HG02642 (cell line): ENCODE results near the gene EEF2.
"Not testable (repeated sequence)": the region's sequence is repeated elsewhere in the genome, so short reads cannot be mapped to it uniquely, and the experiment has no call there.

ENCODE experiments used
- ATAC-seq: cut with Tn5 transposase; IDR thresholded peaks from one replicate; pipeline ENCODE4 v1.9.1; 2021; ENCODE audit warnings: mild to moderate bottlenecking; ENCODE audit not compliant: unreplicated experiment, poor library complexity

The EEF2 gene

DNA sequence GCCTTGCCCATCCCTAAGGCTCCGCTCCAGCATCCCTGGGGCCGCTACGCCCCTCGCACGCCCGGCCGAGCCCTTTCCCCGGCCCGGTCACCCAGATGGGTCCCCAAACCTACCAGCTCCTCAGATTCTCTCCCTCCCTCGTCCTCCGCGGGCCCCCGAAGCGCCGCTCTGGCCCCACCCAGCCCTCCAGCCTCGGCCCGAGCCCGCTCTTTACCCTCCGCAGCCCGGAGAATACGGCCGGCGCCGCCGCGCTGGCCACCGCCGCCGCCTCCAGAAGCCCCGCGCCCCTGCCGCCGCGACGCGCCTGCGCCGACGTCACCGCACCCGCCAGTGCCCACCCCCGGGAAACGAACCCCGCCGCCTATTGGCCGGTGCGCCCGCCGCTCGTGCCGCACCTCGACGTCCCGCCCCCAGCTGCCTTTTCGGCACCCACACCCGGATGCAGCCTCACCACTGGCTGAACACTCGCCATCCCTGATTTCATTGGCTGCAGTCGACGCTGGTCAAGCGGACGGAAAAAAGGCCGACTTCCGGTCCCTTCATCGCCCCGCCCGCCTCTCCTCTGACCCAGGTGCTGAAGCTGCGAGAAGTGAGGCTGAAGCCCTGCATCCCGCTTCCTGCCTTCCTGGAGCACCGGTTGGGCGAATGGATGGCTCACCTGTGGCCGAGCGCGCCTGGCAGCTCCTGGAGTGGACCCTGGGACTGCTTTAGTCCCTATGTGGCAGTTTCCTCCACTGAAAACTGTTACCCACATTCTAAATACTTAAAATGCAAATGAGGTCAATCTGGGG is 14.3 kb downstream of the EEF2 start, which contains the start of gene DAPK3:
DAPK3 (minus strand) TSS at position 292 of the 791 bp plus-strand sequence. CDS start 1,364 bp downstream, outside the sequence.
- peak; percentile 96 for ATAC-seq

DNA sequence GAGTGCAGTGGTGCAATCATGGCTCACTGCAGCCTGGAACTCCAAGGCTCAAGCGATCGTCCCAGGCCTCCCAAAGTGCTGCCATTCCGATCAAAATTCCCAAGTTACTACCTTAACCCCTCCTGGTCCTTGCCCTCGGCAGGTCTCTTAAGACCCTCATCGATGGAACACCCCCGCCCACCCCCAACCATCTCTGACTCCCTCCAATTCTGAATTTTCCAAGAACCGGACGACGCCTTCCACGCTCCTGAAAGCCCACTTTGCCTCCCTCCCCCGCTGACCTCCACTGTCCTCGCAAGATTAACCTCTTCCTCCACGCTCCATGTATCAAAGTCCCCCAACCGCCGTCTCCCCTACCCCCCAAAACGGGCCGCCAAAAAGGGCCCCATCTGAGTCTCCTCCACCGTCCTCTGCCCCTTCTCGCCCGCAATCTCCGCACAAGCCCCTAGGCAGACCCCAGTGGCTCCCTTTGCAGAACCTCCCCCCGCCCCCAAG is 14.9 kb downstream of the EEF2 start:
- no peak for ATAC-seq

DNA sequence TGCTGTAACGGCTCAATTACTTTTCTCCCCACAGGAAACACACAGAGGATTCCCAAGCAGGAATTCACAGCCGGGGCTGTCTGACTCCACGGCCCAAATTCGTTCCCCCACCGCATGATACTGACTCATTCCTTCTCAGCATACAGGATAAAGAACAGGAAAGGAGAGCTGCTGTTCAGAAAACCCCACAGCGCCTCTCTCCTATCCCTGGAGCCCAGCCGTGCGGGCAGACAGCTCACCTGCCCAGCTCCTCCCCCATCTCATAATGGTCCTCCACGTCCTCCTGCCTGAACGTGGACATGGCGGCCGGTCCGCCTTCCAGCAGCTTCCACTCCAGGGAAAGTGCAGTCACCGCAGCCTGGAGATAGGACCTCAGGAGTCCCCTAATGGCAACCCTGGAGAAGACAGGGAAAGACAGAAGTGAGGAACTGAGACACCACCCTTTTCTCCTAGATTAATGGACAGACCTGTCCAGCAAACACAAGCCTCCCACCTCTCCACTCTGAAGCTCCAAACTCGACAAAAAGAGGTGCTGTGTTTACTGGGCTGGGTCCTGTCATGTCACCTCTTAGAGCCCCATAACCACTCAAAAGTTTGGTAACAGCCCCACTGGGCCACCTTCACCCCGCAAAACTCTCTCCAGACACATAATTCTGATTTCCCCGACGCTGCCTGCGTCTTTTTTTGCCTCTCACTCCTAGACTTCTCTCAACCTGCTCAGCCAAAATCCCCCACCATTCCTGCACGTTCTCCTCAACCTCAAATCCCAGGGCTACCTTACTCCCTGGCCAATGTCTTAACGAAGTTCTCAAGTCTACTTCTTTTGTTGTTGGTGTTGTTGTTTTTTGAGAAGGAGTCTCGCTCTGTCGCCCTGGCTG is 15.6 kb downstream of the EEF2 start:
- ATAC-seq, result no peak

DNA sequence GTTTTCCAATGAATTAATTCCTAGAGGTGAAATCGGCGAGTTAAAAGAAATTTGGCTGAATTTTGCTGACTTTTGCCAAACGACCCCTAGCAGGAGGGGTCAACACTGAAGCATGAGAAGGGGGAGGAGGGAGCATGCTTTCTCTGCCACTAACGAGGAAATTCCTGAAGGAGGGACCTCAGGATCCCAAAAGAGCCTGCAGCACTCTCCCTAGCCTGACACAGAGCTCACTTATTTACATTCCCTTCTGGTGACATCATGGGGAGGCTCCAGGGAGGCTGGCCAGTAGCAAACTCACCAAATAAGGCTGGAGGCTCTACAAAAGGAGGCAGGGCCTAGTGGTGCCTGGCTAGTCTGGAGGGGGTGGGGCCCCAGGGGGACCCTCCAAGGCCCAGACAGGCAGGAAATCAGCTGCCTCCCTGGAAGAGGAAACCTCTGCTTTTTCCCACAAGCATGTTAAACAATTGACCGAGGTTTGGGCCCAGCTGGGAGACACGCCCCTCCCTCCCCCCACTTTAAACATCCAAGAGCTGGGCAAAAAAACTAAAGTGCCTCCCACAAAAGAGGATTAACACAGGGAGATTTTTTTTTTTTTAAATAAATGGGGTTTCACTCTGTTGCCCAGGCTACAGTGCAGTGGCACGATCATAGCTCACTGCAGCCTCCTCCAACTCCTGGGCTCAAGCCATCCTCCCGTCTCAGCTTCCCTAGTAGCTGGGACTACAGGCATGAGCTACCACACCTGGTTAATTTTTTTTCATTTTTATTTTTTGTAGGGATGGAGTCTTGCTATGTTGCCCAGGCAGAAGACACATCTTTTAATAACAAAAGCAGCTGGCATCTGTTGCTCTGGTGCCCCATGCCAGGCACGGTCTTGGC is 16.5 kb downstream of the EEF2 start:
- no peak for ATAC-seq

DNA sequence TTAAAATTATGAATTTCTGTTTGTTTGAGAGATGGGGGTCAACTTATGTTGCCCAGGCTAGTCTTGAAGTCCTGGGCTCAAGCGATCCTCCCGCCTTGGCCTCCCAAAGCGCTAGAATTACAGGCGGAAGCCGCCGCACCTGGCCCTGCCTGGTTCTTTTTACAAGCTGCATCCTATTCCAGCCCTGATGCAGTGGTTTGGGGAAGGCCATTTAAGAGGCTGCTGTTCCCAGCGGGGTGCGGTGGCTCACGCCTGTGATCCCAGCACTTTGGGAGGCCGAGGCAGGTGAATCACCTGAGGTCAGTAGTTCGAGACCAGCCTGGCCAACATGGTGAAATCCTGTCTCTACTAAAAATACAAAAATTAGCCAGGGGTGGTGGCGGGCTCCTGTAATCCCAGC is 17.3 kb downstream of the EEF2 start:
- ATAC-seq, result not testable (repeated sequence)

DNA sequence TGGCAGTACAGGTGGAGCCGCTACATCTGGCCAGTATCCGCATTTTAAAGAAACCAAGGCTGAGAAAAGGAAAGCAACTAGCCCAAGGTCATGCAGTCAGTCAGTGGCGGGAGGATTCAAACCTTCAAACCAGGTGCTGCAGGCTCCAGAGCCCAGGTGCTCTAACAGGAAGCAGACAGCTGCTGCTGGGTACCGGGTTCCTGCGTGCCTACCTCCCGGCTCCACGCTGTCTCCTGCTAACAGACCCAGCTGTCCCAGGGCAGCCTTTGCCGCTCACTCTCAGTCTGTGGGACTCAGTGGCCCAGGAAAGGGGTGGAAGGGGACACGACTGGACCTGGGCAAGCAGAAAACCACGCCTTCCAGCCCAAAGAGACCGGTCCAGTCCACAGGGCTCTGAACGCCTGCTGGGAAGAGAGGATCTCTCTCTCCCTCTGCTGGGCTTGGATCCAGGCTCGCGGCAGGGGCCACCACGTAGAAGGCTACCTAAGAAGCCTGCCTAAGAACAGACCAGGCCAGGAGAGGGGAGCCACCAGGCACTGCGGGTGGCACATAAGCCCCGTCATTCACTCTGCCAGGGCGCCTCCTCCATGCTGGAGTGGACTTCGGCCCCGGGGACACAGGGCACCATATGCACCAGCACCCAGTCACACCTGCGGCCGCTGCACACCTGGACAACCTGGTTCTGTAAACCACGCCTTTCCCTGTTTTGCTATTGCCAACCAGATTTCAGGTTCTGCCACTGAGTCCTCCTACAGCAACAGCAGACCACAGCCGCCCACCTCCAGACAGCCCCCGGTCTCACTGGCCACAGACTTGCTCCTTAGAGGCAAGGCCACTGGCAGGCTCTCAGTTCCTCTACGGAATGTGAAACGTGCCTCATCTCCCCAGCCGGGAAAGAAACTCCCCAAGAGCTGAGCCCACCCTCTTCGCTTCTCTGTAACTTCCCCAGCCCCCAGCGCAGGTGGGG is 18.9 kb downstream of the EEF2 start:
- no peak for ATAC-seq

DNA sequence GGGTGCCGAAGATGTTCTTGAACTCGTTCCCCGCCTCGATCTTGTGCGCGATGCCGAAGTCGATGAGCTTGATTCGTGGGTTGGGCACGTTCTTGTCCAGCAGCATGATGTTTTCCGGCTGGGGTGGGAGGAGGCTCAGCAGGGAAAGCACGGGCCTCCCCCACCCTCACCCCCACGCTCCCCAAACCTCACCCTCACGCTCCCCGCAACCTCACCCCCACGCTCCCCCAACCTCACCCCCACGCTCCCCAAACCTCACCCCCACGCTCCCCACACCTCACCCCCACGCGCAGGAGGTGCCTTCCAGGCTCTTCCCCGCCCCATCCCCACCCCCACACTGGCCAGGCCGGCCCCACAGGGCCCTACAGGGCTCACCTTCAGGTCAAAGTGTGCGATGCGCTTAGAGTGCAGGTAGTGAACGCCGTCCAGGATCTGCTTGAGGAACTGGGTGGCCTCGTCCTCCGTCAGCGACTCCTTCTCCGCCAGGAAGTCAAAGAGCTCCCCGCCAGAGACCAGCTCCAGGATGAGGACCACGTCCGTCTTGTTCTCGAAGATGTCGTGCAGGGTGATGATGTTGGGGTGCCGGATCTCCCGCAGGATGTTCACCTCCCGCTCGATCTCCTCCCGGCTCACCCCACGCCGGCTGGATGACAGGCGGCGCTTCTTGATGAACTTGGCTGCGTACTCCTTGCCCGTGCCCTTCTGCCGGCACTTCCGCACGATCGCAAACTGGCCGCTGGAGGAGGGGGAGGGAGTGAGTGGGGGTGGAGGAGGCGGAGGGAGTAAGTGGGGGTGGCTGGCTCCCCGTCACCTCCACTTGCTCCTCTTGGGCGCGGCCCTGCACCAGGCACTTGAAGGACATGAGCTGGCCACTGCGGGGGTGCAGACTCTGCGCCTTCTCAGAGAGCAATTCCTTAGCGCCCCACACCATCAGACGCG is 20.7 kb downstream of the EEF2 start:
- ATAC-seq, result no peak

DNA sequence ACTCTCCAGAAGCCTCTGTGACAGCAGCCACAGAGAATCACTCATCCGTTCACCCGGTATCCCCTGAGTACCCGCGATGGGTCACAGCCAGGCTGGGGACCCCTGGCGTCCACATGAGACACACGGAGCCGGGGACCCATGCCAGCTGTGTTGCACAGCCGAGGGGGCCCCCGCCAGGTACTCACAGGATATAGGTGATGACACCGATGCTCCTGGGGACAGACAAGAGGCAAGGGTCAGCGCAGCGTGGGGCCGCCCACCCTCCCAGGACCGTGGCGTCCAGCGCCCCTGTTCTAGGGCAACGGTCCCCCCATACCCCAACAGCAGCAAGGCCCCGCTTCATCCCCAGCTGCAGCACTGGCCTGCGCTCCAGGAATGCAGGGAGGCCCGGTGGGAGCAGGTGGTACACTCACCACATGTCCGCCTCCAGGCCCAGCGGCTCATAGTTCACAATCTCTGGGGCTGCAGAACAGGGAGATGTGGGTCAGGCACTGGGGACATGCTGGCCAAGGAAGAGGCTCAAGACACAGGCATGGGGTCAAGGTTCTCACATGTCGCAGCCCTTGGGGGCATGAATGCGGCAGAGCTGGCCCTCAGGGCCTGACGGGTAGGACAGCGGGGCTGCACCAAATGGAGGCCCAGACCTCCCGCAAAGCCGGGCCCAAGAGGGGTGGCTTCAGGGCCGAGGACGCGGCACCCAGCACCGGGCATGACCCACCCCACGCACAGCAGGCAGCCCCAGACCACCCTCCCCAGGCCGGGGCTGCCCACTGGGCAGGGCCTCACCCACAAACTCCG is 21.6 kb downstream of the EEF2 start:
- no peak for ATAC-seq

DNA sequence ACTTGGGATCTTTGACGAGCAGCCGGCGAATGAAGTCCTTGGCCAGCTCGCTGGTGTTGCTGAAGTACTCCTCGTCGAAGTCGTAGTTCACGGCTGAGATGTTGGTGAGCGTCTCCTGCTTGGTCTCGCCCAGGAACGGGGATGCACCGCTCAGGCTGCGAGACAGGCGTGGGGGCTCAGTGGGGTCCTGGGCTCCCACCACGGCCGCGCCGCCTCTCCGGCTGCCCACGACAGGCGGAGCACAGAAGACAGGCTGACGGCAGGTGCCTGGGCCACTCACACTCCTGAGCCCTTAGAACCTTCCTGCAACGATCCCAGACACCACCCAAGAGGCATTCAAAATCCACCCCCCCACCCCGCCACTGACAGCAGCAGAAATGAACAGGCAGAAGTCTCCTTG is 24.3 kb downstream of the EEF2 start:
- ATAC-seq, result no peak

DNA sequence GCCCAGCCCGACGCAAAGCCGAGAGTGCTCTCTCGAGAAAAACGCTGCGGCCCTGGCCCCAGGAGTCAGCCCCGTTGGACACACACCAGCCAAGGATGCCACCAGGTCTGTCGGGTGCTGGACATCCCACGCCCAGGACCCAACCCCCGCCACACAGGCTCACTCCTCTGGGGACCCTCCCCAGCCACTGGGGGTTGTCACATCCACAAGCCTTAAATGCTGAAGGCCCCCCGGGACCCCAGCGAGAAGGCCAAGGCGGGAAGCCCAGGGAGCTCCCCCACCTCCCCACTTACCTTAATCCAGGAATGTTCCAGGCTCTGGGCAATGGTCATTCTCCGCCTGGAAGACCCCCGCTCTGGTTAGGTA is 25.5 kb downstream of the EEF2 start:
- no peak for ATAC-seq

DNA sequence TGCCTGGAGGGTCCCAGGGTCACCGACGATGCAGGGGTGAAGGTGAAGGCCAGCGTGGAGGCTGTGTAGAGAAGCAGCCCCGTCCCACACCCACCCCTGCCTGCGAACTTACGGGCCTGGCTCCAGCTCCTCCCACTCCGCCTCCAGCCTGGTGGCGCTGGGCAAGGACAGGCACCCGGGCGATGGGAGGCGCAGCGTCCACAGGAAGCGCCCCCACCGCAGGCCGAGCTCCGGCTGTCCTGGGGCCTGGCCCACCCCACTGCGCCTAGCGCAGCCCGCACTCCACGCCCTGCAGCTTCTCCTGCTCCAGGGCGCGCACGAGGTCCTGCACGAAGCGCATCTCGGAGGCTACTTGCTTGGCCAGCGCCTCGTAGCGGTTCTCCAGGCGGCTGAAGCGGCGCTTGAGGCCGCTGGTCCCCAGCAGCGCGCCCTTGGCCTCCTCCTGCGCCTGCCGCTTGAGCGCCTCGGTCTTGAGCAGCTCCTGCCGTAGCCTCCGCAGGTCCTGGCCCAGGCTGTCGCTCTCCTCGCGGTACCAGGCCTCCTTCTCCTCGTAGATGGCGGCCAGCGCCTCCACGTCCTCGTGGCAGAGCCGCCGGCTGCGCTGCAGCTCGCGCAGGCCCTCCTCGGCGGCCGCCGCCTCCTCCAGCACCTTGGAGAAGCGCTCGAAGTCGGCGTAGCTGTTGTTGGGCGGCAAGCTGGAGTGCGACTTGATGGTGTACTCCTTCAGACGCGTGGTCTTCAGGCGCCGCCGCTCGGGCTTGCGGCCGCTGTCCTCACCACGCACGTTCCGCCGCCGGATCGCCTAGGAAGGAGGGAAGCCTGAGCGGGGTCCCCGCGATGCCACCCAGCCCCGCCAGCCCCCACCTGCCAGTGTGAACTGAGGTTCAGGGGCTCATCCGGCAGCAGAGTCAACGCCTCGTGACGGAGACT is 26.2 kb downstream of the EEF2 start:
- ATAC-seq, result no peak

DNA sequence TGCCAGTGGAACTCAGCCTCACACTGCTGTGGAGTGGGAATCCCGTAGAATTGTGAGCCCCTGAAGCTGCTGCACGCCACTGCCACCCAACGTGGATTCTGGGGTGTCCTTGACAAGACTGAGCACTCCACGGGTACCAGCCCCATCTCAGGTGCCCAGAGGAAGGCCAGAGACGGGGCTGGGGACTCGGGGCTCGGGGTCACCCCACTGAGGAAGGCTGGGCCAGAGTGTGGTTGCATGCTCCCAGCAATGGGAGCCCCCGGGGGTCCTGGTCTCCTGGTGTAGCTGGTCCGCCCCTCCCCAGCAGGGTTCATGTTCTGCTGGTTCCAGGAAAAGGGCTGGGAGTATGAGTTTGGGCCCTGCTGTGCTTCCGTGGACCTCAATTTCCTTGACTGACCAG is 29.6 kb downstream of the EEF2 start:
- no peak for ATAC-seq

DNA sequence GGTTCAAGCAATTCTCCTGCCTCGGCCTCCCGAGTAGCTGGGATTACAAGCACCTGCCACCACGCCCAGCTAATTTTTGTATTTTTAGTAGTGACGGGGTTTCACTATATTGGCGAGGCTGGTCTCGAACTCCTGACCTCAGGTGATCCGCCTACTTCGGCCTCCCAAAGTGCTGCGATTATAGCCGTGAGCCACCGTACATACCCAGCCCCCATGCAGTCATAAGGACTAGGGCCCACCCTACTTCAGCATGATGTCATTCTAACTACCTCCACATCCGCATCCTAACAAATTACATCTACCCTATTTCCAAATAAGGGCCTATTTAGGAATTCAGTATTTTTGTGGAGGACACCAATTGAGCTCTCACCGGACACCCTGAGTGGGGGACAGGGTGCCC is 30.0 kb downstream of the EEF2 start:
- ATAC-seq, result not testable (repeated sequence)

DNA sequence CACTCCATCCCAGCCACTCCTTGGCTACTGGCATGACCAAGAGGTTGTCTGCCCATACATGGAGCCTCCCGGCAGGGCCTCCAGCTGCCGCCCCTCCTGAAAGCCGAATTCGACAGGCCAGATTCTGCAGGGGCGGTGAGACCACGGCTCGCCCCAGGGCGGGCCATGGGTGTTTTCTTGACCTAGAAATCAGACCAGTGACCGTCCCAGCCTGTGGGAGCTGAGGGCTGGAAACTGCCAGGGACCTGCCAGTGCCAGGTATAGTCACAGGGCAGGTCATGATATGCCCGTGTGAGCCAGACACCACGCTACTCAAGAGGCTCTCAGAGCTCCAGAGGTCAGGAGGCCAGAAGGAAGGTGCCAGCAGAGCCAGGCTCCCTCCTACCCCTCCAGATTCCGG is 31.2 kb downstream of the EEF2 start:
- ATAC-seq, result no peak

DNA sequence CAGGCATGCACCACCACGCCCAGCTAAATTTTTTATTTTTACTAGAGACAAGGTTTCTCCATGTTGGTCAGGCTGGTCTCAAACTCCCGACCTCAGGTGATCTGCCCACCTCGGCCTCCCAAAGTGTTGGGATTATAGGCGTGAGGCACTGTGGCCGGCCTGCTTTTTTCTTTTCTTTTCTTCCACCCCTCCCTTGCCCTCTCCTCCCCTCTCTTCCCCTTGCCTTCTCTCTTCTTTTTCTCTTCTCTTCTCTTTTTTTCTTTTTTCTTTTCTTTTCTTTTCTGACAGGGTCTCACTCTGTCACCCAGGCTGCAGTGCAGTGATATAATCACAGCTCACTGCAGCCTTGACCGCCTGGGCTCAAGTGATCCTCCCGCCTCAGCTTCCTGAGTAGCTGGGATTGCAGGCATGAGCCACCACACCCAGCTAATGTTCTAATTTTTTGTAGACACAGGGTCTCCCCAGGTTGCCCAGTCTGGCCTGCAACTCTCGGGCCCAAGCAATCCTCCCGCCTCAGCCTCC is 32.4 kb downstream of the EEF2 start:
- not testable (repeated sequence) for ATAC-seq
